Activated CD4-positive, alpha-beta T cell treated with anti-CD3 and anti-CD28 coated beads for 24 hours (primary cell): ENCODE measurements around the gene B3GAT3.
"Not testable (repeated sequence)": the region's sequence is repeated elsewhere in the genome, so short reads cannot be mapped to it uniquely, and the experiment has no call there.

Source experiments
- DNase-seq, 2 donors: peaks; one replicate each; pipeline ENCODE4 v3.0.0-alpha.2; 2020; ENCODE audit warnings: low read depth in 2 of 2

The B3GAT3 gene

DNA sequence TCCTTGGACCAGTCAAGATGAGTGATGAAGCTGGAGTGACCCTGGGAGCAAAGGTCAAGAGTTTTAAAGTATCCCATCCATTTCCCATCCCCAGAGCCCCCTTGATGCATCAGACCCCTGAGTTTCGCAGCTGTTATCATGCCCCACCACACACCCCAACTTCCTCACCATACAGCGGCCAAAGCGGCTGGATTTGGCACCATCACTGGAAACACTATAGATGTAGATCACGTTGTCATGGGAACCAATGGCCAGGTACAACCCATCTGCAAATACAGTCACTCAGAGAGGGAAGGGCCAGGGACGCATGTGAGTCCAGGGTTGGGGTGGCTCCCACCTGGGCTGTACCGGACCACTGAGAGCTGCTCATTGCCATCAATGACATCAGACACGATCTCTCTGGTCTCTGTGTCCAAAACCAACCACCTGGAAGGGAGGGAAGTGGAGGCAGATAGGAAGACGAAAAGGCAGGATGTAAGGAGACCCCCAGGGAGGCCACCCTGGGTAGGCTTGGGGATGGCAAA is 17.9 kb downstream of the B3GAT3 start:
- DNase-seq: no peak

DNA sequence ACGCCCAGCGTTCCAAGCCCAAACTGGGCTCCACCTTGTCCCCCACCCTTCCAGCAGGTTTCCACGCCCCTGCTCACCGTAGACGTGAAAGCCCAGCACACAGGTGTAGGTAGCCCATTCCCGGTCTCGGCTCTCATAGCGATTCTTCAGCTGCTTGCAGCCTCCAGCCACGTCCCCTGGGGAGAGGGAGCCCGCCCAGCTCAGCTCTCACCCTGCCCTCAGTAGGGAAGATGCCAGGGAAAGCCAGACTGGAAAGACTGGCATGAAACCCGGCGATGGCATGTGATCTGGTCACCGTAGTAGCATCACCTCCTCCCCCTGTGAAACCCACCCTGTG is 18.7 kb downstream of the B3GAT3 start:
- no peak for DNase-seq

- no peak for DNase-seq
Measured at GRCh38 chr11:62602141-62603071, 19.4 kb downstream of the B3GAT3 start.

GRCh38 chr11:62601372-62602140 is 20.2 kb downstream of the B3GAT3 start, which contains the start of gene MTA2:
Gene MTA2 (minus strand): TSS chr11:62601865. CDS start chr11:62601450, 415 bp downstream.
- DNase-seq: peak; percentile 99

DNA sequence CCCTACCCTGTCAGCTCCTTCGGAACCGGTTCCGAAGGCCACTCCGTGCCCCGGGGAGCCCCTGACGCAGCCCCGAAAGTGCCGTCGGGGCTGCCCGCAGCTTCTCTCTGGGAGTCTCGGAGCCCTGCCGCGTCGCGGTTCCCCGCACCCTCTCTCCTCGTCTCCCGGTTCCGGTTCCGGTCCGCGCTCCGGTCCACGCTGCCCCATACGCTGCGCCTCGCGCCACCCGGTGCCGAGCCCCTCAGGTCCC is 20.7 kb downstream of the B3GAT3 start:
- DNase-seq: peak in 1 of 2 donors; percentile 27

- DNase-seq: no peak
Measured at GRCh38 chr11:62600367-62601121, 21.2 kb downstream of the B3GAT3 start.

GRCh38 chr11:62599901-62600300 is 21.9 kb downstream of the B3GAT3 start:
- no peak for DNase-seq

- DNase-seq: peak; percentile 90 to 94
Measured at GRCh38 chr11:62599069-62599696, 22.6 kb downstream of the B3GAT3 start.

GRCh38 chr11:62595124-62595523 is 26.7 kb downstream of the B3GAT3 start:
- DNase-seq: no peak

DNA sequence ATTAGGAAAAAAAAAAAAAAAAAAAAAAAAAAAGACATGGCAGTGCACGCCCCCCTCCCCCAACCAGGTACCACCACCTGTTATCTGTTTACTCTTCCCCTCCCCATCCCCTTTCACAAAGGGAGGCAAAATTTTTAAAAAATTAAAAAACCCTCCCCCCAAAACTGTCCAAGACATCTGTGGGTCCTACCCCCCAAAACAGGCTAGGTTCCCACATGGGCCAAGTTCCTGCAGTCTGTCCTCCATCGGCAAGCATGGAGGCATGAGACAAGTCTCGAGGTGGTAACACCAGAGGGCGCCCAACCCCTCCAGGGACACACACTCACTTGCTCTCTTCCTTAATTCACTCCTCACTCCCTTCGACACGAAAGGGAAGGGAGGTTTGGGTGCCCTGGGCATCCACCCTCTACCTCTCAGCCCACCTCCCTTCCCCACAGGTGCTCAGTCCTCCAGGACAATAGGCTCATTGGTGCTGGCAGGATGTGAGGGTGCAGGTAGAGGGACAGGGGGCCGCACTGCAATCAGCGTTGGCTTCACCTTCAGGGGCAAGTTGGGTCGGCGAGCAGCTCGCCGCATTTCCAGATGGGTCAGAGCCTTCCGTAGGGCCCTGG is 28.2 kb downstream of the B3GAT3 start:
- DNase-seq: peak; percentile 62 to 65

DNA sequence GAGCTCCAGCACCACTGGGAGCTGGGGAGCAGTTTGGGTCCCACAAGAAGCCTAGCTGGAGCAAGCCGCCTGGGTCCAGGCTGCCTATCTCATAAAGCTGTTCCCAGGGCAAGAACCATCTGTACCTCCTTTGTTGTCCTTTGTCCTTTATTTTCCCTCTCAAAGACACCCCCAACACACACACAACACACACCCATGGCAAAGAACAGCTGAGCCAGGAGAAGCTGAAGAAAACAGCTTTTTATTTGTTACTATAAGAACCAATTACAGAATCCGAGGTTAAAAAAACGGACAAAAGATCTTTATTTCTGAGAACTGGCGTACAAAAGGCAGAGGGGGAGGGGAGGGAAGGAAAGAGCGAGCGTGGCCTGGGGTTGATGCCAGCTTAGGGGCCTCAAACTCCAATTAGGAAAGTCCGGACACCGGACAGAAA is 28.8 kb downstream of the B3GAT3 start:
- no peak for DNase-seq

GRCh38 chr11:62592146-62592815 is 29.5 kb downstream of the B3GAT3 start:
- DNase-seq: no peak

GRCh38 chr11:62591448-62592145 is 30.2 kb downstream of the B3GAT3 start, which contains the start of gene TUT1:
Gene TUT1 (minus strand): TSS chr11:62591523. CDS start chr11:62591485, 38 bp downstream.
- peak; percentile 90 for DNase-seq

DNA sequence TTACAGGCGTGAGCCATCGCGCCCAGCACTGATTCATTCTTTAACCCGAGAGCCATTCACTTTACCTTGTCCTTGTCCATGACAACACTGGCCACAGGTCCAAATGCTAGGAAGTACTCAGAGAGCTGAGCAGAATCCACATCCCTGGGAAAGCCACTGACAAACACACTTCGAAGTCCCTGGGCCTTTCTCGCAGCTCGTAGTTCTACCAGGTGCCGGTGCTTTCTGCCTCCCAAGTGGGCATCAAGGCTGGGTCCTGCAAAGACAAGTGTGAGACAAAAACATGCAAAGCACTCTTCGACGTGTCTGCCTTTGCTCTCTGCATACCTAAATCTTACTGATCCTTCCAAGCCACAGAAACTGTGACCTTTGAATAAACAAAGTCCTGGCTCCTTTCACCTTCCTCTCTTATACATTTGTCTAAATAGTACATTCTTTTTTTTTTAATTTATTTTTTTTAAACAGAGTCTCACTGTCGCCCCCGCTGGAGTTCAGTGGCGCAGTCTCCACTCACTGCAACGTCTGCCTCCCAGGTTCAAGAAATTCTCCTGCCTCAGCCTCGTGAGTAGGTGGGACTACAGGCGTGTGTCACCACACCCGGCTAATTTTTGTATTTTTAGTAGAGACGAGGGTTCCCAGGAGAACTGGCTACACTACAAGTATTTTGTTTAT is 32.7 kb downstream of the B3GAT3 start:
- no peak for DNase-seq

- DNase-seq: not testable (repeated sequence)
Measured at GRCh38 chr11:62585356-62585755, 36.4 kb downstream of the B3GAT3 start.

DNA sequence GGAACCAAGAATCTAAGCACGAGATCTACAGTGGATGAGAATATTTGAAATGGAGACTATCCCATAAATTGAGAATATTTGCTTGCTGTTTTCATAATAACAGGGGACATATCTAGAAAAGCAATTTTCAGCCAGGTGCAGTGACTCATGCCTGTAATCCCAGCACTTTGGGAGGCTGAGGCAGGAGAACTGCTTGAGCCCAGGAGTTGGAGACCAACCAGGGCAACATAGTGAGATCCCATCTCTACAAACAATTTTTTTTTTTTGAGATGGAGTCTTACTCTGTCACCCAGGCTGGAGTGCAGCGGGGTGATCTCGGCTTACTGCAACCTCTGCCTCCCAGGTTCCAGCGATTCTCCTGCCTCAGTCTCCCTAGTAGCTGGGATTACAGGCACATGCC is 40.1 kb downstream of the B3GAT3 start:
- DNase-seq: not testable (repeated sequence)

GRCh38 chr11:62580959-62581715 is 40.6 kb downstream of the B3GAT3 start:
- no peak for DNase-seq

- DNase-seq: no peak
Measured at GRCh38 chr11:62579252-62579651, 42.5 kb downstream of the B3GAT3 start.
